ENCODE results near the gene DOK6. TPM values are rescaled to one million over a fixed set of nuclear protein-coding genes. Genes with fewer than 3 reads are reported as not detected.

The DOK6 gene
- total and polyA plus RNA-seq, 10 donors = 0.09 to 2.0 (median 0.40) TPM

GRCh38 chr18:69840445-69840844, 439.8 kb downstream of the DOK6 start:
- H3K27ac ChIP-seq = no peak overlapping the region
- H3K9me3 ChIP-seq = no peaks in the 10 kb centered on the region
- H3K36me3 ChIP-seq = no peaks in the 10 kb centered on the region
- H3K4me3 ChIP-seq = no peak overlapping the region
- DNase-seq = no peak
- TF ChIP-seq POLR2A (IDR thresholded peaks at IDR 0.05) (no peak), POLR2AphosphoS5 (IDR thresholded peaks at IDR 0.05) (no peak), CTCF (IDR thresholded peaks at IDR 0.05 in 8 of 11, conservative IDR thresholded peaks at IDR 0.05 in 3 of 11) (no peak)
- H3K27me3 ChIP-seq (replicated peaks in 1 of 7) = no peaks in the 10 kb centered on the region
- no peaks in the 10 kb centered on the region for H3K4me1 ChIP-seq
- intact Hi-C loops (cut with DNase I; ENCODE audit: low total_unique reads) = no loop called here
- 91 to 97% (median 95%) methylated on average over 7 of the region's 7 CpGs for WGBS, 5 donors

GRCh38 chr18:69841117-69841516, 440.4 kb downstream of the DOK6 start:
- Histone ChIP-seq H3K4me3 (no peak overlapping the region), H3K4me1 (no peaks in the 10 kb centered on the region), H3K36me3 (no peaks in the 10 kb centered on the region), H3K27ac (no peak overlapping the region), H3K27me3 (replicated peaks in 1 of 7) (no peaks in the 10 kb centered on the region), H3K9me3 (no peaks in the 10 kb centered on the region)
- WGBS, 5 donors = 92 to 97% (median 94%) methylated on average over 9 of the region's 9 CpGs
- TF ChIP-seq CTCF (IDR thresholded peaks at IDR 0.05 in 8 of 11, conservative IDR thresholded peaks at IDR 0.05 in 3 of 11) (no peak), POLR2A (IDR thresholded peaks at IDR 0.05) (no peak), POLR2AphosphoS5 (IDR thresholded peaks at IDR 0.05) (no peak)
- DNase-seq = no peak
- intact Hi-C loops (cut with DNase I; ENCODE audit: low total_unique reads) = no loop called here

GRCh38 chr18:69843015-69843414, 442.3 kb downstream of the DOK6 start:
- Histone ChIP-seq H3K27me3 (replicated peaks in 1 of 7) (no peaks in the 10 kb centered on the region), H3K4me1 (no peaks in the 10 kb centered on the region), H3K9me3 (no peaks in the 10 kb centered on the region), H3K27ac (no peak overlapping the region), H3K36me3 (no peaks in the 10 kb centered on the region), H3K4me3 (no peak overlapping the region)
- TF ChIP-seq POLR2AphosphoS5 (IDR thresholded peaks at IDR 0.05) (no peak), CTCF (IDR thresholded peaks at IDR 0.05 in 8 of 11, conservative IDR thresholded peaks at IDR 0.05 in 3 of 11) (no peak), POLR2A (IDR thresholded peaks at IDR 0.05) (no peak)
- intact Hi-C loops (cut with DNase I; ENCODE audit: low total_unique reads) = no loop called here
- 73 to 78% (median 77%) methylated on average over 5 of the region's 5 CpGs for WGBS, 5 donors
- DNase-seq = no peak

- intact Hi-C loops (cut with DNase I; ENCODE audit: low total_unique reads) = no loop called here
- 91 to 100% (median 97%) methylated on average over 2 of the region's 2 CpGs for WGBS, 5 donors
- Histone ChIP-seq H3K36me3 (no peaks in the 10 kb centered on the region), H3K4me3 (no peak overlapping the region), H3K27me3 (replicated peaks in 1 of 7) (no peaks in the 10 kb centered on the region), H3K4me1 (no peaks in the 10 kb centered on the region), H3K27ac (no peak overlapping the region), H3K9me3 (no peaks in the 10 kb centered on the region)
- no peak for DNase-seq
- TF ChIP-seq CTCF (IDR thresholded peaks at IDR 0.05 in 8 of 11, conservative IDR thresholded peaks at IDR 0.05 in 3 of 11) = no peak
- TF ChIP-seq POLR2AphosphoS5 (IDR thresholded peaks at IDR 0.05) = no peak
- TF ChIP-seq POLR2A (IDR thresholded peaks at IDR 0.05) = no peak
These were observed 444.0 kb downstream of the DOK6 start for GRCh38 chr18:69844656-69845055.

Measured in spleen (tissue), 11 donors.